Stimulated activated CD8-positive, alpha-beta memory T cell treated with anti-CD3 and anti-CD28 coated beads, Interleukin-15, amount 100 ng/mL, for 4 hours (primary cell): ENCODE measurements around the gene FYB1.
"Not testable (repeated sequence)": the region's sequence is repeated elsewhere in the genome, so short reads cannot be mapped to it uniquely, and the experiment has no call there.

Source experiments
- DNase-seq, 2 donors: peaks; one replicate each; pipeline ENCODE4 v3.0.0-alpha.2; 2020; ENCODE audit warnings: low read depth in 2 of 2

FYB1 gene

DNA sequence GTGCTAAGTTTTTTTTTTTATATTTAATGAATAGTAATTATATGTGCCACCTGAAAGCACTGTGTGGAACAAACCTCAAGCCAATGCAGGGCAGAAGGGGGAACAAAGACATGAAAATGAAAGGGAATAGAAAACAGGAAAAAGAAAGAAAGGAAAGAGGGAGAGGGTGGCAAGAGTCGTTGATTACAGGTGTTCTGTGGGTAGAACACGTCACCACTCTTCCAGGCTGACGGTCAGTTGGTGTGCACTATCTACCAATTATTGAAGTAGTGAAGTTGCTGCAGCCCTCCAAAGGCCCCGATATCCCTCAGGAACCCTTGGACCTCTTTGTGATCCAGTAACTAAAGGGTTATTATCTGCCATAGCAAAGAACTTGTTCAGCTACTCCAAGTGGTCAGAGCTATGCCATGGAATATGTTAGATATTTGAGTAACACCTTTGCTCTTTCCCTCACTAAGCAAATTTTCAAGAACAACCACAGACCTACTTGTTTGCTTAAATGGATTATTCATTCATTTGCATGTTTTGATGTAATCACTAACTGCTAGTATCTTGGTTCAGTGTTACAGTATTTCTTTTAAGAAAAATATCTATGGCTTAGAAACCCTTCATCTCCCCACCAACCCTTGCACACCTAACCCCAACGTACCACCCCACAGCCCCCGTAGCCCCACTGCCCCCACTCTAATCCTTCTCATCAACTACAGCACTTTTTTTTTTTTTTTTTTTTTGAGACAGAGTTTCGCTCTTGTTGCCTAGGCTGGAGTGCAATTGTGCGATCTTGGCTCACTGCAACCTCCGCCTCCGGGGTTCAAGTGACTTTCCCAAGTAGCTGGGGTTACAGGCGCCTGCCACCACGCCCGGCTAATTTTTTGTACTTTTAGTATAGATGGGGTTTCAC lies 31.3 kb downstream of the FYB1 start:
- DNase-seq = no peak

DNA sequence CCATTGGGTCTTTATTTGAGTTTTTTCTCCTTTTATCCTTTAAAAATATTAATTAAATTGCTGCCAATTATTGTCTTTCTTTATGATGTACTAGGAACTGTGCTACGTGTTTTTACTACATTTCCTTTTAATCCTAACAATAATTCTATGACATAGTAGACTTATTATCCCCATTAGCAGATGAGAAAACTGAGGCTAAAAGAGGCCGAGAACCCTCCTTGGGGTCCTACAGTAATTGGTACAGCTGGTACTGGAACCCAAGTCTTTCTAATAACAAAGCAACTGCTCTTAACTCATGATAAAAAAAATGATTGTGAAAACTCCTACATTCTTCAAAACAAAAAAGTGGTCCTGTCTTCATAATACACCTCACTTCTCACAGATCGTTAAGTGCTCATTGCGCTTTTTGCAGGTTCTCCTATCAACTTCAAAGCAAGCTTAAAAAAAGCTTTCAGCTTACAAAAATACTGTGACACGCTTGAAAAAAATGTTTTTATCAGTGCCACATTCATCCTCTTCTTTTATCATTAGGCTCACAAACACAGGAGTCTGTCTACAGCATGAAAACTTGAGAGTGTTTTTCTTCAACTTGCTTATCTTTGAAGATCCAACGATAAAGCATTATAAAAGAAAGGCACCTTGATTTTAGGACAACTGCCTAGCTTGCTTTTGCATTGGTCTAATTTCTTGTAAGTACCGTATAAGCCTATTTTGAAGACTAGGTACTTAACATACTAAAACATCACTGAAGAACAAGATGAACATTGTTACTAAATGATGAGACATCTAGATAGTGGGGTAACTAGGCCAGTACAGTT lies 32.4 kb downstream of the FYB1 start:
- no peak for DNase-seq

DNA sequence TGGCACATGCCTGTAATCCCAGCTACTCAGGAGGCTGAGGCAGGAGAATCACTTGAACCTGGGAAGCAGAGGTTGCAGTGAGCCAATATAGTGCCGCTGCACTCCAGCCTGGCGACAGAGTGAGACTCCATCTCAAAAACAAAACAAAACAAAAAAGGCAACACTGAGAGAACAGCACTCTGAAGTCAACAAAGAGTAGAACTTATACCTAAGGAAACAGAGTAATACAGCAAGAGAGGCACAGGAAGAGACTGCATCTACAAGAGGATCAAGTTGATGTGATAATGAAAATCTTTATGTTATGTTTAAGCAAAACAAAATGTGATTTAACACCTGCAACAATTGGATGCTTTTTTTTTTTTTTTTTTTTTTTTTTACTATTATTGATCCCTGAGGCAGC lies 33.1 kb downstream of the FYB1 start:
- DNase-seq = no peak

DNA sequence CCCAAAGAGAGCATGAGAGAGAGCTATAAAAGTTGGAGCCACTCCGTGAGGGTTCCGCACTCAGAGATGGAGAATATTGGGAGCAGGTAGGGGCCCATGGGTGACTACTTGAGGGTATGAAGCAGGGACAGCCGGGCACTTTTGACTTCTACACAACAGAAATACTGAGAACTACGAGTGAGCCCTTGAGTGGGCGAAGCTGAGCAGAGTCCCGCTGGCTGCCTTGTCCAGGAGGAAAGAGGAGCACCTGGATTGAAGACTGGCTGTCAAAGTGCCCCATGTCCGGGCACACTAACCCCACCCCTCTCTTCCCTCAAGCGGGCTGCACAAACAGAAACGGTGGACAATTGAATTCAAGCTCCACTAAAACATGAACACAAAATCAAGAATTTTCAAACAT lies 33.6 kb downstream of the FYB1 start:
- DNase-seq = no peak

DNA sequence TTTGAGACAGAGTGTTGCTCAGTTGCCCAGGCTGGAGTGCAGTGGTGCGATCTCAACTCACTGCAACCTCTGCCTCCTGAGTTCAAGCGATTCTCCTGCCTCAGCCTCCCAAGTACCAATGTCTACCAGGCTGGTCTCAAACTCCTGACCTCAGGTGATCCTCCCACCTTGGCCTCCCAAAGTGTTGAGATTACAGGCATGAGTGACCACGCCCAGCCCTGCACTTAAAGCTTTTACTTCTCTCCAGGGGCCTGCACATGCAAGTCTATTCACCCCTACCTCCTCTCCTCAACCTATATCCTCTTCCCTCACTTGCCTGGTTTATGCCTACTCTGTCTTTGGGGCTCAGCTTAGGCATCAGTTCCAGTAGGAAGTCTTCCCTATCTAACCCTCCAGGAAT lies 39.8 kb downstream of the FYB1 start:
- not testable (repeated sequence) for DNase-seq

DNA sequence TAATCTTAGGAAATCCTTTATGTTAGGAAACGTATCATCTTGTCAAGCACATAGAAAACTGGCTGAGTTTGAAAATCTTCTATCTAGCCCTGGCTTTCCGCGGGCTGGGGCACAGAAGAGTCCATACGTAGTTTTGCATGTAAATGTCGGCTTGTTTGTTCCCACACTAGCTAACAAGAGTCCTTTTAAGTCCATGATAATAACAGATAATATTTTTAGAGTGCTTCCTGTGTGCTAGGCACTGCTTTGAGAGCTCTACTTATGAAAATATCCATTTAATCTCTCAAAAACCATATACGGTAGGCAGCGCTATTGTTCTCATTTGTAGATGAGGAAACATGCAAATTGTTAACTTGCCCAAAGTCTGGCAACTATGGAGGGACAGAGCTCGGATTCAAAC lies 40.5 kb downstream of the FYB1 start:
- DNase-seq = no peak

DNA sequence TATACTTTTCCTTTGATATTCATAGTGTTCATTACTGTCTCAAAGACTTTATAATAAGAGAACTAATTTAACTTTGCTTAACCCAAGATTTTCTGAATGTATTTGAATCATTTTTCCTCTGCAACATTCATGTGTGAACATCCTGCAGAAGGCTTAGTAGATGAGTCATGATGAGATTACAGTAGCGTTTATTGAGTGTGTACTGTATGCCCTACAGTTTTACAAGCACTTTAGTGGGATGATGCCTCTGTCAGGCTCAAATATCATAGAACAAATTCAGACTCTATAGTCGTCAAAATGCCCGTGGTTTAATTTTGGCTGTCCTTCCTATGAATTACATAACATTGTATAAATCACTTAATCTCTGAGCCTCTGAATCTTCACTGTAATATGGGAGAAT lies 41.2 kb downstream of the FYB1 start:
- no peak for DNase-seq

DNA sequence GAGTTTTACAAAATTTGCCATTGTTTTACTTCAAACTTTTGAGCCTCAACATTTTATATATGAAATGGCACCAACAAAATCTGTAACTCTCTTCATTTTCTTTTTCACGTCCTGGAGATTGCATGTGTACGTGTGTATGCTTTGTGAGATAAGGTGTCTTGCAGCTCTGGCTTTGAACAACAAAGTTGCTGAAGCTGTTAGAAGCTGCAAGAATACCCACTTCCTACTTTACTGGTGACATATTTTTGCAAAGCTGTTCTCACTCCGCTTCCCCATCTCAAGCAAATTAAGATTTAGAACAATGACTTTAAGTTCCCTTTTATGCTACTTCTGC lies 41.8 kb downstream of the FYB1 start:
- no peak for DNase-seq

DNA sequence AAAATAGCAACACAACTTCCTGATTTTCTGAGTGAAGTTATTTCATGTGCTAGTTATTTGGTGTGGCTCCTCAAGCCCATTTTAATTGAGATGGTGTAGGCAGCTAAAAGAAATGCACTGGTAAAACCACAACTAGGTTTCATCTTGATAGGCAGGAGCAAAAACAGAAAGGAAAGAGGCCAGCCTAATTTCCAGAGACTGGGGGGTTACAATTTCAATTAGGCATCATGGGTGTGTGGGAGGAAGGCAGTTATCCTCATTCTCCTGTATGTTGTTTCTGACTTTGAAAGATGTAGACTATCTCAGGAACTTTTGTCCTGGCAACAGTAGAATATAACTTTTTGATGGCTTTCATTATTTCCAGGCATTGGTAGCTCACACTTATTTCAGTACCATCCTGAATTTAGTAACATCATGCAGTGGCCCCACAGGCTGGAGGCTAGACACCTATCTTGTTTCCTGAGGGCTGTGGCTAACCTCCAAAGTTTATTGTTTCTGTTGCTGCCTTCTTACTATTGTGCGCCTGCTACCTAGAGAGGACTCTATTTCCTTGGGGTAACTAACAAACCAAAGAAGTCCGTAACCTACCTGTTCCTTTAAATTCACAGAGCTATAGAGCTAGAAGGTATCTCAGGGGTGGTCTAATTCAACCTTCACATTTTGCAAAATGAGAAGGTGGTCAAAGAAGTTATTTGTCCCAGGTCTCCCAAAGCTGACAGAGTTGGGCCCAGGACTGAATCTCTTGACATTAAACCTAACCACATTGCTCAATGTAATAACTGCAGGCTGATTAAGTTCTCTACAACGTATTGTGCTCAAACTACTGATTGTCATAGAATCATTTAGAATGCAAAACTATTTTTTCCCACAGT lies 42.4 kb downstream of the FYB1 start:
- no peak for DNase-seq

DNA sequence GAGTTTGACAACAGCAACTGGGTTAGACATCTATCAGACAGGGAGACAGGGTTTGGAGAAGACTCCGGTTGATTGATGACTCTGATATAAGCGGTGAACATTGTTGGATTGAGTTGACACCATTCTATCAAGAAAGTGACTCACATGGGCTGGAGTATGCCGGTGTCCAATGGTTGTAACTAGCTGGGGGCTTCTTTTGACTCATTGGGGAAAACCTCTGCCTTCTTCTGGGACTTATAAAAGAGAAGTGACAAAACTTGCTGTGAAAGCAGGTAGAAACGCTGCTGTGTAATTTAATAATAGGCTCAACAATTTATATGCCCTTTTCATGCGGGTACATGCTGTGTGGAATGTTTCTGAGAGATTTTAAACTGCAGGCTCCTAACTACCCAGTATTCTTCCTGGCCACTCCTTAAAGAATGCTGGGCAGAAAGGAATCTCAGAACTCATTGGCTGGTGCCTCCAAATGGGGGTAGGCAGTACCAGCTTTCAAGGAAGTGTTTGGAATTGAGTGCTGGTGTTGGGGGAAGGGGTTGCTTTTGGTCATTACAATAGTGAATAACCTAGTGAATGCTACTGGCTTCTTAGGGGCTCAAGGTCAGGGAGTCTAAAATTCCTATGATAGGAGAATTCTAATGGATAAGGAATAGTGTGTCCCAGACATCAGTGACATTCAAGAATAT lies 43.9 kb downstream of the FYB1 start:
- no peak for DNase-seq

DNA sequence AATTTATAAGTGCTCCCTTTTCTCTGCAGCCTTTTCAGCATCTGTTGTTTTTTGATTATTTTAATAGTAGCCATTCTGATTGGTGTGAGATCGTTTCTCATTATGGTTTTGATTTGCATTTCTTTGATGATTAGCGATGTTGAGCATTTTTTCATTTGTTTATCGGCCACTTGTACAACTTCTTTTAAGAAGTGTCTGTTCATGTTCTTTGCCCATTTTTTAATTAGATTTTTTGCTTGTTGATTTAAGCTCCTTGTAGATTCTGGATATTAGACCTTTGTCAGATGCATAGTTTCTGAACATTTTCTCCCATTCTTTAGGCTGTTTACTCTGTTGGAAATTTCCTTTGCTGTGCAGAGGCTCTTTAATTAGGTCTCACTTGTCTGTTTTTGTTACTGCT lies 46.3 kb downstream of the FYB1 start:
- DNase-seq = no peak

DNA sequence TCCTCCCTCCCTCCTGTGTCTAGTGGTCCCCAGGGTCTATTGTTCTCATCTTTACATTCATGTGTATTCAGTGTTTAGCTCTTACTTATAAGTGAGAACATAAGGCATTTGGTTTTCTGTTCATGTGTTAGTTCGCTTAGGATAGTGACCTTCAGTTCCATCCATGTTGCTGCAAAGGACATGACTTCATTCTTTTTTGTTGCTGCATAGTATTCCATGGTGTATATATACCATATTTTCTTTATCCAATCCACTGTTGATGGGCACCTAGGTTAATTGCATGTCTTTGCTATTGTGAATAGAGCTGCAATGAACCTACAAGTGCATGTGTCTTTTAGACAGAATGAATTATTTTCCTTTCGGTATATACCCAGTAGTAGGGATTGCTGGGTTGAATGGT lies 46.8 kb downstream of the FYB1 start:
- no peak for DNase-seq

DNA sequence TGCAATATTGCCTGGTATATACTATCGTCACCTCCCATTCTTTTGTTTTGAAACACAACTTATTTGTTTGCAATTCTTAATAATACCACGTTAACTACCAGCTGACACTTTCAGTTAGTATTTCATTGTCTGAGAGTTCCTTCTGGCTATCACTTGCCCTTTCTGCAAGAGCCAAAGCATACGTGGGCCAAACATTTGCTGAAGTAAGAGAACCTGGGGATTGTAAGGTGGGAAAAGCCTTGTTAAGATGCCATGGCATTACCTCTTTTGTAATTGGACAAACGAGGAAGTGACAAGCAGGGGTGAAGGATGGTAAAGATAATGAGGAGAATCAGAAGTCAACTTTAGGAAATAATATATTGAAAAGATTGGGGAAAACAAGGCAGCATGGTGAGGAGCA lies 47.7 kb downstream of the FYB1 start:
- DNase-seq = no peak

DNA sequence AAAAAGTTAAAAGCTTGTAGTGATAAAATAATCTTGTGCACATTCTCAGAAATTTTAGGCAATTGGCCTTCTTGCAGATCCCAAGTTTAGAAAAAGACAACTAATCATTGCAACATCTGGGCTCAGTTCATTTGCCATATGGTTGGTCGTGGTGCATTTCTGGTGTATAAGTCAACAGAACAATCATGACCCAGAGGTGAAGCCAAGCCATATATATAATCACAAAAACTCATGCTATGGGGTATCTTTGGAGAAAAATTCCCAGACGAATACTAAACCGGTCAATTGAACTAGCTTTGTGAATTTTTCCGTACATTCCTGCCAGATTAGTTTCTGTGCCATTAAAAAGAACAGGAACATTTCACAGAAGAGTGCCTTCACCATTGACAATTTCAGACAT lies 50.3 kb downstream of the FYB1 start:
- DNase-seq = no peak

DNA sequence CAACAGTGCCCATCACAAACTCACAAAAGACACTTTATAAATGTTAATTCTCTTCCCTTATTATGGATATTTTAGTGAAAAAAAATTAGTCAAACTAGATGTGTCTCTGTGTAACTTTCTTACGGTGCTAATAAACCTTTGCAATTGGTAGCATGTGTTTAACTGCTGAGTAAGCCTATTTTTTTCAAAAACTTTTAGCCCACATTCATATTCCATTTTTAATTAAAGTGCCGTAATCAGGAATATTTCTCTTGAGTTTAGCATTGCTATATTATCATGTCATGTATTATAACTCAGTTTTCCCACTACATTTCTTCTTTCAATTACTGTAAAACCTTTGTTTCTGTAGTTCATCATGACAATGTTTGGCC lies 51.4 kb downstream of the FYB1 start:
- no peak for DNase-seq

DNA sequence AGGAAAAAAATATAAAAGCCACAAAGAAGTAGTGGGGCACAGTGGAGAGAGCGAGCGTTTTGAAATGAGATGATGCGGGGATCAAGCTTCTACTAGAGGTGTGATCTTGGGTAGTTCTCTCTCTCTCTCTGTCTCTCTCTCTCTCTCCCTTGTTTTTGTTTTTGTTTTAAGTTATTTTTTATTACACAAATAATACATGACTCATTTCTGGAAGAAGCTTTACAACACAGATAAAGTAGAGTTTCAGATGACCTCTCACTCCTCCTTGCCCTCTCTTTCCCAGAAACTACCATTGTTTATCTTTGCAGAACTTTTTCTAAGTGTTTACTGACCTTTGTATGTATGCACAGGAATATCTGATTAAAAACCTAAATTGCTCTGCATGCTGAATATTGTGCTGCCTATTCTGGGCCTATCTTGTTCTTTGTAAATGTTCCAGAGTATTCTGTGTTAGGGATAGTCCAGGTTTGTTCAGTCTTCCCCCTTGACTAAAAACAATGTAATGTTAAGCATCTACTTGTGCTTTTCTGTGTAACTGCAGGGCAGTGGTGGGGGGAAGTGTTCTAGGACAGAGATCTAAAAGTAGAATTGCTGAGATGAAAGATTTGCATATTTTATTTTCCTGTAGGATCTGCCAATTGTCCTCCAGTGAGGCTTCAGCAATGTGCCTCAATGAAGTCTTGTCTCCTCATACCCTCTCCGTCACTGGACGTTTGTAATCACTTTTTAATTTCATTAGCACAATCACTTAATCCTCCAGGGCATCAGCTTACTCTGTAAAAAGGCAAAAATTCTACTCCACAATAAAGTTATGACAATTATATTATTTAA lies 52.0 kb downstream of the FYB1 start:
- no peak for DNase-seq

DNA sequence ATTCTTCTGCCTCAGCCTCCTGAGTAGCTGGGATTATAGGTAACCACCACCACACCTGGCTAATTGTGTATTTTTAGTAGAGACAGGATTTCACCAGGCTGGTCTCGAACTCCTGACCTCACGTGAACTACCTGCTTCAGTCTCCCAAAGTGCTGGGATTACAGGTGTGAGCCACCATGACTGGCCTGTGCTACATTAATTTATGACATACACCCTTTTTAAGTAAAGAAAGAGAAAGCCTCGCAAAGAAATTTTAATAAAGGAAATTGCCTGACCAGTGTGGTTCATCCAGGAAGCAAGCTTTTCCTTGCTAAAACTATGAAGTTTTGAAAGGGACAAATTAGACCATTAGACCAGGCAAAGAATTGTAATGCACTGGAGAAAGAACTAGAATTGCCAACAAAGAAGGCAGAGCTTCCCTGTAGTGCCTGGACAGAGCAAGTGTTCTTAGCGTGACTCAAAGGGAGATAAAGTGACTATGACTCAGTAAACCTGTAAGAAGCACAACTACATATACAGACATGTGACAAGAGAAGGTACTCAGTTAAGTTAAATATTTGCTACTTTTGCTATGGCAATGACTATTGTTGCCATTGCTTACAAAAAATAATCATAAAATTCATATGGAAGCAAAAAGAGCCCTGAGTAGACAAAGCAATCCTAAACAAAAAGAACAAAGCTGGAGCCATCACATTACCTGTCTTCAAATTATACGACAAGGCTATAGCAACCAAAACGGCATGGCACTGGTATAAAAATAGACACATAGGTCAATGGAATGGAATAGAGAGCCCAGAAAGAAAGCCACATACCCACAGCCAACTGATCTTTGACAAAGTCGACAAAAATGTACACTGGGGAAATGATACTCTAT lies 54.6 kb downstream of the FYB1 start:
- DNase-seq = no peak

DNA sequence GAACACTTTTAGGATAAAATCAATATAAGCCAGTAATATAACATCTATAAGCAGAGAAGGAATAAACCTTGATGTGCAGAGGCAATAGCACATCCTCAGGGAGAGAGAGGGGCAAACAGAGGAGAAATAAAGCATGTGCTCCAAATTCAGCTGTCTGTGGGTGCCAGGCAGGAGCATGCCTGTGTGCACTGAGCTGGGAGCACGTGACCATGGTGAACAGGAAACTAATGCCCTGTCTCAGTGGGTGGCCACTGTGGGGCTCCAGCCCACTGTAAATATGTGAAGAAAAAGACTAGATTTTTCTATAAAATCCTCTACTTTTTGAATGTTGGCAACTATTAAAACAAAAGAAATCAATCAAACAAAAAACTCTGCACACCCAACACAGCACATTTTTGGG lies 55.3 kb downstream of the FYB1 start:
- DNase-seq = no peak

DNA sequence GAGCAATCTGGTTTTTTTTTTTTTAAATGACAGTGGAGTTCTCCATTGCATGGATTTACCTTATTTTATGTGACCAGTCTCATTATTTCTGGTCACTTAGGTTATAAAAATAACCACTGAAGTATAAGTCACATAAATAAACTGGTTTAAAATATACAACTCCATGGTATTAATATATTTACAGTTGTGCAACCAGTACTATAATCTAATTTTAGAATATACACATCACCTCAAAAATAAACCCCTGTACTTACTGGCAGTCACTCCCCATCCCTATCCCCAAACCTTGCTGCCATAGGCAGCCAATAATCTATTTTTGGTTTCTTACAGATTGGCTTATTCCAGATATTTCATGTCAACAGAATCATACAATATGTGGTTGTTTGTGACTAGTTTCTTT lies 57.8 kb downstream of the FYB1 start:
- no peak for DNase-seq
